ENCODE measurements around the gene CPT1A.

CPT1A gene

DNA sequence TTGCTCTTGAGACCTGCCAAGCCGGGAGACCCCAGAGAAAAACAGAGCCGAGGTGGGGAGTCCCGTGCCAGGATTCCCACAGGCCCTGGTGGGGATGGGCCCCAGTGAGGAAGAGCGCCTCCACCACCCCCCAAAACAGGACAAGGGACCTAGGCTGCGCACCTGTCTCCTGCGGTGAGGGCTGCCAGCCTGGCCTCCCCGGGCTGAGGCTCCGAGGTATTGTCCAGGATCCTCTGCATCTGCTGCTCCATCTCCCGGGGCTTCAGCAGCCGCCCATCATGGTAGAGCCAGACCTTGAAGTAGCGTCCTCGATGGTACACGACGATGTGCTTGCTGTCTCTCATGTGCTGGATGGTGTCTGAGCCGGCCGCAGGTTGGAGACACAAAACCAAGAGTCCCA lies 57.1 kb downstream of the CPT1A start:
- FAIRE-seq, result no peak

DNA sequence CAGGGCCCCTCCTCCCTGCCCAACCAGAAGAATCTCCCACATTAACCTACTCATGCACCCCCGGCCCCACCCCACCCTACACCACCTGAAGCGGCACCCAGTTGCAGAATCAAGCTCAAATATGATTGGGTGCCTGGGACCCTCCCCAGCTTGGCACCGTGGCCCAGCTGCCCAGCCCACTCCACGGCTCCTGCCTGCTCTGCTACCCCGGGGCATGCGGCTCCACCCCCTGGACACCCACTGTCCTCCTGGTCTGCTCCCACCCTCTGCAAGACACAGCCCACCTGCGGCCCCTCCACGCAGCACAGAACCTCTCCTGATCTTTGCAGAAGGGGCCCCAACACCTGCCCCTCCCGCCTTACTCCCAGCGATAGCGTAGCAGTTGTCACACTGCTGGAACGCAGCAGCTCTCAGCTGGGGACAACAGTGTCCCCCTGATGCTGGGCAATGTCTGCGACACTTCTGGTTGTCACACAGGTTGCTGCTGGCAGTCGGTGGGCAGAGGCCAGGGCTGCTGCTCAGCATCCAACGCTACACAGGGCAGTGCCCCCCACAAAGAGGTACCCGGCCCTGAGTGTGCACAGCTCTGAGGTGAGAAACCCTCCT lies 58.4 kb downstream of the CPT1A start:
- FAIRE-seq, result no peak

DNA sequence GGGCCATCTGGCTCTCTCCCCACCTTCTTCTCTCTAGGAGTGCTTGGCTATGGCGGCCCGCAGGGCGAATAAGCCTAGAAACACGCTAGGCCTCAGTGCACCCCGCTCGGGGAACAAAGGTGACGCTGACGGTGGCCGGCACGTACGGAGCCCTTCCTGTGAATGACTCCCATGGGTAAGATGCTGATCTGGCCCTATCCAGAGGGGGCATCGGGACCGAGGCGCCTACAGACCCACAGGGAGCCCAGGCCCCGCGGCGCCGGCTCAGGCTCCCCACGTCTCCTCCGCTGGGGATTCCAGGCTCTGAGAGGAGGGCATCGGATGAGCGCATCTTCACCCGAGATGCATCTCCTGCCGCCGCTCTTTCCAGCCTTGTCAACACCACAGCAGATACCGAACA lies 59.0 kb downstream of the CPT1A start:
- FAIRE-seq, result no peak

DNA sequence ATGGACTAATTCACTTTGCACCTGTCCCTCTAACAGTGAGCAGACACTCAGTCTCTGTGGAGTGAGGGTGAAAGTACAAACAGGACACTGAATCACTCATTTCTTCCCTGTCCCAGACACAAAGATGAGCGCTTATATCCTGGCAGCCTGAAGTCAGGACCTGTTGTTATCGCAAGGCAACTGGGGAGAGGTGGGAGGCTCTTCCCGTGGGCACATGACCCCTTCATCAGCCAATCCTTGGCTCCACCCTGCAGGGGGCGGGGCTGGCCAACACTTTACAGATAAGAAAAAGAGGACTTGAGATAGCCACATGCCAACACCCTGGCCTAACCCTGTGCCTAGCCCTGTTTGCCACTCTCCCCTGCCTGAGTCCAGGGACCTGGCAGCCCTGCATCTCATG lies 60.9 kb downstream of the CPT1A start:
- no peak for FAIRE-seq

DNA sequence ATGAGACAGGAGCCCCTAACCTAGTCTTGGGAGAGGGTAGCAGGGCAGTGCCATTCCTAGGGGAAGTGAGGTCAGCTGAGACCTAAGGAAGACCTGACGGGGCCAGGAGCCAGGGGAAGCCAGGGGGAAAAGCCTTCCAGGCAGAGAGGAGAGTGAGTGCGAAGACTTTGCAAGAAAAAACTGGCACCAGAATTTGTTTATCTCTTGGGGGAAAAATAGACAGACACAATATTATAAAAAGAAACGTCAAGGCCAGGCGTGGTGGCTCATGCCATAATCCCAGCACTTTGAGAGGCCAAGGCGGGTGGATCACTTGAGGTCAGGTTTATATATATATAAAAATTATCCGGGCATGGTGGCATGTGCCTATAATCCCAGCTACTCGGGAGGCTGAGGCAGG lies 63.5 kb downstream of the CPT1A start:
- no peak for FAIRE-seq

DNA sequence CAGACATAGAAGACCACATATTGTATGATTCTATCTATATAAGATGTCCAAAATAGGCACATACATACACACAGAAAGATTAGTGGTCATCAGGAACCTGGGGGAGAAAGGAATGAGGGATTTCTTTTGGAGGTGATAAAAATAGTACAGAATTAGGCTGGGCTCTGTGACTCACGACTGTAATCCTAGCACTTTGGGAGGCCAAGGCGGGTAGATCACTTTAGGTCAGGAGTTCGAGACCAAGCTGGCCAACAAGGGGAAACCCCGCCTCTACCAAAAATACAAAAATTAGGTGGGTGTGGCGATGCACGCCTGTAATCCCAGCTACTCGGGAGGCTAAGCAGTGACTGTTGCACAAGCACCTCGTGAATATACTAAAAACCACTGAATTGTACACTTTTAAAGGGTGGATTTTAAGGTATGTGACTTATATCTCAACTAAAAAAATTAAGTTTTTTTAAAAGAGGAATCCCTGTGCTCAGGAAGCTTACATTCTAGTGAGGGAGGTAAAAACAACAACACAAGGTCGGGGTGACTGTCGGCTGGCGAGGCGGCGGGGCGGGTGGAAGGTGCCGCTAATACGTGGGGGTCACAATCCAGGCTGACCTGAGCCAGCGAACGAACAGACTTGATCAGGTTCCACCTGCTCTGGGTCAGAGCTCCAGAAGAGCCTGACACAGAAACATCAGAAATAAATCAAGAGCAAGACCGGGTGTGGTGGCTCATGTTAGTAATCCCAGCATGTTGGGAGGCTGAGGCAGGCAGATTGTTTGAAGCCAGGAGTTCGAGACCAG lies 65.1 kb downstream of the CPT1A start:
- no peak for FAIRE-seq

DNA sequence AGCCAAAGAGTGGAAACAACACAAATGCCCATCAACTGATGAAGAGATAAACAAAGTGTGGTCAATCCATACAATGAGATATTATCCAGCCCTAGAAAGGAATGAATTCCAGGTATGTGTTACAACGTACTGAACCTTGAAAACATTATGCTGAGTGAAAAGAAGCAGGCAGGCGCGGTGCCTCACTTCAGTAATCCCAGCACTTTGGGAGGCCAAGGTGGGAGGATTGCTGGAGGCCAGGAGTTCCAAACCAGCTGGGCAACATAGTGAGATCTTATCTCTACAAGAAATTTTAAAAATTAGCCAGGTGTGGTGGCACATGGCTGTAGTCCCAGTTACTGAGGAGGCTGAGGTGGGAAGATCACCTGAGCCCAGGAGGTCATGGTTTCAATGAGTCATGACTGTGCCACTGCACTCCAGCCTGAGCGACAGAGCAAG lies 65.7 kb downstream of the CPT1A start:
- FAIRE-seq, result no peak

DNA sequence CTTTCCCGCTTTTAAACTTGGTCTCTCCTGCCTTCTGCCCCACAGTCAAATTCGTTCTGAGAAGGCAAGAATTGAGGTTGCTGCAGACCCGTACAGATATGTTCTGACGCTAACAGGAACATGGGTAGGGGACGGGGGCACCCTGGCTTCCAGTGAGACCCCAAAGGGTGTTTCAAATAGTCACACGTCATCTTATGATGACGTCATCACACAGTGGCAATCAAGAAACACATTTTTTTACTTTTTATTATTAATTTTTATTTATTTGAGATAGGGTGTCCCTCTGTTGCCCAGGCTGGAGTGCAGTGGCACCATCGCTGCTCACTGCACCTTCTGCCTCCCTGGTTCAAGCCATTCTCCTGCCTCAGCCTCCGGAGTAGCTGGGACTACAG lies 67.5 kb downstream of the CPT1A start:
- FAIRE-seq, result no peak

DNA sequence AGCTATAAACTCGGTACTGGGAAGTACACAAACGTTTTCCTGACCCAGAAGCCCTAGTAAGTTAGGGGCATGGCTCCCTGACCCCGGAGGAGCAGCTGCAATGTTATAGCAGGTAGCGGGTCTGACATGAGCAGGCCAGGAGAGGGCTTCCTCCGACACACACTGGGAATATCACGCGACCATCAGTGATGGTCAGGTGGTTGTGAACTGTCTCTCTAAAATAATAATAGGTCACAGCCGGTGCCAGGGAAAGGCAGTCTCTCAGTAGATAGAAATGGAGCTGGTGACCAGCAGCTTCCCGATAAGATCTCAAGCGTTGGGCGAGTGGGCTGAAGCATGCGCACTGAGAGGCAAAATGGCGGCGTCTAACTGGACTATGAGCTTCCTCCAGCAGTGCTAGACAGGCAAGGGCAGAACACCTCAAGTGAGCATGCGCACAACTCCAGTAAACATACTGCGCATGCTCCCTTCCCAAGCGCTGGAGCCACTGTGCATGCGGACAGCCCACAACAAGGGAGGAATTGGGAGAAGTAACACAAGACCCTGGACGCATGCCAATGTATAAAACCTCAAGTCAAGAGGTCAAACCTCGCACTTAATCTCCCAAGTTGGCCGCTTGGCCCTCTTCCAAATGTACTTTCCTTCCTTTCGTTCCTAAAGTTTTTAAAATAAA lies 68.1 kb downstream of the CPT1A start:
- no peak for FAIRE-seq

DNA sequence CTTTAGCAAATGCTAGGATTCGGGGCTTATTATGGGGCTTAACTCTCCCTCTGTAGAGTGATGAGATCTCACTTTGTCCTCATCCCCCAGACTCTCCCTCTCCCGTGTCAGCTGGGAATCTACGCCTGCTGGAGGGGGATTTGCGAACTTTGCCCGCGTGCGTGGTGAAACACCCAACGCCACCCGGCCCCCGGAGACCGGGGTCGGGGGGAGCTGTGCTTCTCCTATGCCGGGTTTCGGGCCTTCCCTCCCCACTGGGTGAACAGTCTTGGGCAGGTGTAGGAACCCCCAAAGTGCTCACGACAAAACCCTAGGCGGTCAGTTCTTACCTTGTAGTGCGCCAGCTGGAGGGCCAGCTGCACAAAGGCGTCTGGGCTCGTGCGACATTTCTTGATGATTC lies 68.8 kb downstream of the CPT1A start:
- FAIRE-seq, result no peak

DNA sequence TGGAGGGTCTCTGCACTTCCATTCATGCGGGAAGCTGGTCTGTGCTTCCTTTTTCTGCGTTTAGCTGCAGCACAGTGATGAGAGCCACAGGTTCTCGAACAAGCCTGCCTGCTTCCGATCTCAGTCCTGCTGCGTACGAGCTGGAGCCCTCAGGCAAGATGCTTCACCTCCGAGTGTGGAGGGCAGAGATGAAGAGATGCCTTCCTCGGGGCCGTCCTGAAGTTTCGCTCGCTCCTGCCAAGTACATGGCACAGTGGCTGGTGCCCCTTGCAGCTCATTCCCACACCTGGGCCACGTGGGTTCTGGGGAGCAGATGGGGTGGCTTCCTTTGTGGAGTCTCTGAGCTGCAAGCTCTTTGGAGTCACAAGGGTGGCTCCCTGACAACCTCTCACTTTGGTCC lies 70.9 kb downstream of the CPT1A start:
- no peak for FAIRE-seq

DNA sequence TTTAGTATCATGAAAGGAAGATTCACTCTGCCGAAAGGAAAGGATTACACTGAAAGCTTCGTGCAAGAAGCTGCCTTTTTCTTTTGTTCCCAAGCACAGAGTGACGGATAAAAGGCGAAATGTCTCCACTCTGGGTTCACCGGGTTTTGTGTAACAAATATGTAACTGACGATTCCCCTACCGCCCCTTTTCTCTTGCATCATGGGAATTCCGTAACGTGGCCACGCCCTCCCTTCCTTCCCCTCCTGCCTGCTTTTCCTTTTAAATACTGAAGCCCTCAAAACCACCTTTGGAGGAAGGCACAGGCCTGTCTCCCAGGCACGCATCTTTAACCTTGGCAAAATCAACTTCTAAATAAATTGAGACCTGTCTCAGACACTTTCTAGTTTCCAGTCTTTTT lies 74.0 kb downstream of the CPT1A start:
- no peak for FAIRE-seq

DNA sequence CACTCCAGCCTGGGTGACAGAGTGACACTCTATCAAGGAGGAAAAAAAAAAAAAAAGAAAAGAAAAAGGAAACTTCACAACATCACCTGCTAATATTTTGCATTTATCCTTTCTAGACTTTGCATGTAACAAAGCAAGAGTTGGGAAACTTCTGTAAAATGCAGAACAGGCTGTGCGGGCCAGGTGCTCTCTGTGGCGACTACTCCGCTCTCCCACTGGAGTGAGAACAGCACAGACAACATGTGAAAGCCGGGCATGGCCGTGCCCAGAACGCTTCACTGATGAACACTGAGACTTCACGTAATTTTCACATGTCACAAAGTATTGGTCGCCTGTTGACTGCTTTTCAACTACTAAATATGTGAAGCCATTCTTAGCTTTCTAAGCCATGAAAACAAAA lies 74.9 kb downstream of the CPT1A start:
- no peak for FAIRE-seq

DNA sequence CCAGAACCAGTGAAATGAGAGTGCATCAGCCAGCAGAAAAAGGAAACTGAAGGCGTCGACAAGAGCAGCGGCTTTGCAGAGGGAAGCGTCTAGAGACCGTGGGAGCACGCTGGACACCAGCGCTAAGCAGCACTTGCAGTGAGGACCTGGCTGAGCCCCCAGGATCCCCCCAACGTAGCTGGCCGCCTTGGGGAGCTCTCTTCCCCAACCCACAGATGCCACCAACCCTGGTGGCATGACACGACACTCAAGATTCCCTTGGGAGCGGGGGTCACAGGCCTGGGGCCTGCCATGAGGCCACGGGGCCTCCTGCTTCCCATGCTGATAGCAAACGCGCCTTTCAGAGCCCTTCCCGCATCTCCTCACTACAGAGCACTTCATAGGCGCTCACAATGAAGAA lies 77.0 kb downstream of the CPT1A start:
- FAIRE-seq, result no peak

DNA sequence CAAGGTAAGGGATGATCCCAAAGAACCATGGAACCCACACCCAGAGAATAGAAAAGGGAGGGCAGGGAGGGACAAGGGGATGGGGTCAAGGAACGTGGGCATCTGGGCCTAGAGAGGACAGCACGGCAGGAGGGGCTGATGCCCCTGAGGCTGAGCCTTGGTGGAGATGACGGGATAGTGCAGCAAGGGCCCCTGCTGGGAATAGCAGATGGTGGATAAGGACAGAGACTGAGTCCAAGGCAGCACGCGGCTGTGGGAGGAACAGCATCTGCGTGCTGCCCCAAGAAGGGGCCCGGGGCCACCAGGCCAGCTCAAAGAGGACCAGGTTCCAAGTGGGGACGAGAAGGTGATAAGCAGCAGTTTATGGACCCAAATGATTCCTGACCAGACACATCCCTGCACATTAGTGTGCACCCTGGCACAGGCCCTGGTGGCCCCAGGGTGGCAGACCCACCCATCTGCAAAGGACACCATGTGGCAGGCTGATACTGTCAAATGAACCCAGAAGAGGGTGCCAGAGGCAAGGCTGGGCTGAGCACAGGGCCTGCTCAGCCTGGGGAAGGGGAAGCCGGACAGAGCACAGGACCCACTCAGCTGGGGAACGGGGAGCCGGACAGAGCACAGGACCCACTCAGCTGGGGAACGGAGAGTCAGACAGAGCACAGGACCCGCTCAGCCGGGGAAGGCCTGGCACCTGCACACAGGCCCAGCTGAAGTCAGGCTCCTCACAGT lies 77.6 kb downstream of the CPT1A start:
- FAIRE-seq, result no peak

DNA sequence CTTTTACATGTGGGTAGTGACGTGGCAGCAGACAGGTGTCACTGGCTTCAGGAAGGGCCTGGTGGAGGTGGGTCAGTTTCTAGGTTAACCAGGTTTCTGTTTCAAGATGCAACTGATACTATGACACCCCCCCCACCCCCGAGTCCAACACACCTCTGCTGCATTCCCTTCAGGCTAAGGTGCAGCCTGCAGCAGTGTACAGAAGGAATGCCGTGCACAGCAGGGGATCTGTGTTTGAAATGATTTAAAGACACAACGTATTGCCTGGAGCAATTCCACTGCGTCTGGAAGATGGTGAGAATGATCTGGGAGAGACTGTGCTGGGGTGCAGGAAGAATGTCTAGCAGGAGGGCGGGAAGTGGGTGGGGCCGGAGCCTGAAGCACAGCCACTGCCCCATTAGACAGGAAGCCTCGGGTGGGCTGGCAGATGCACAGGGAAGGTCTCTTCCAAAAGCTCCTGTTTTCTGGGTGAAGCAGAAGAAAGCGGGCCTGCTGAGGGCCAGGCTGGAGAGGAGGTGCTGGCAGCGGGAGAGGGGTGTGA lies 78.5 kb downstream of the CPT1A start:
- FAIRE-seq, result no peak

DNA sequence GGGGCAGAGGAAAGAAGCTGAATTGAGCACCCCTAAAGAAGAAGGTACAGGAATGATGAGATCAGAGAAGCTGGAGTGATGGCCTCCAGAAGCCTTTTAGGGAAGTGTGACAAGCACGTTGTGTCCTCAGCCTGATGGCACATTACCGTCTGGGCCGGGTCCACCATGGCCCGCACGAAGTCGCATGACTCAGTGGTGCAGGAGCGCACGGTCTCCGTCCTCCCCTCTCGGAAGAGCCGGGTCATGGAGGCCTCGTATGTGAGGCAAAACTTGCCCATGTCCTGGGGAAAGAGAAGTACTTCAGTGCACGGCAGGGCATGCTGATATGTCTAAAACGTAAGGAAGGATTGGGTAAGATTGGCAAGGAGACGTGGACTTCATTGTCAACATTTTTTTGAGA lies 79.2 kb downstream of the CPT1A start:
- no peak for FAIRE-seq

DNA sequence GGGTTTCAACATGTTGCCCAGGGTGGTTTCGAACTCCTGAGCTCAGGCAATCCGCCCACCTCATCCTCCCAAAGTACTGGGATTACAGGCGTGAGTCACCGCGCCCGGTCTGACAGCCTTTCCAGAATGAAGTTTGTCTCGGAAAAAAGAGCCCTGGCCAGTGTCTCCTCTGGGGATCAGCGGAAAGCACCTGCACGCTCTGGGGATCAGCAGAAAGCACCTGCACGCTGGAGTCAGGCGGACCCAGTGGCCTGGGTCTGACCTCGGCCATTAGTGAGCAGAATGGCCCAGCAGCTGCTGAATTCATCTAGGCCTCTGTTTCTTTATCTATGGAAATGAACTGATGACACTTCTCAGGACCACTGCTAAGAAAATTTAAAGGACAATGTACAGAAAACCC lies 79.9 kb downstream of the CPT1A start:
- no peak for FAIRE-seq

DNA sequence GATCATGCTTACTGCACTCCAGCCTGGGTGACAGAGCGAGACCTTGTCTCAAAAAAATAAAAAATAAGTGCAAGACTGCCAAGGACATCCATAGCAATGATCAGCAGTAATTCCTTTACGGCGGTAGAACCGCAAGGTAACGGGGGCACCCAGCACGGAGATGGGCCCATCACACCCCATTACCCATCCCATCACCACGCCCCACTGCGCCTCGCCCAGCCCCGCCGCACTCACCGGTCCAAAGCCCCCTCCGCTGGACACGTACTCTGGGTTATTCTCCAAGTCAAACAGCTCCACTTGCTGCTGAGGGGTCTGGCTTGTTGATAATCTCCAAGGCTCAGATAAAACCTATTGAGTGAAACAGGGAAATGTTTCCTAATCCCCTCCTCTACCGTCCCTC lies 81.7 kb downstream of the CPT1A start:
- FAIRE-seq, result no peak

DNA sequence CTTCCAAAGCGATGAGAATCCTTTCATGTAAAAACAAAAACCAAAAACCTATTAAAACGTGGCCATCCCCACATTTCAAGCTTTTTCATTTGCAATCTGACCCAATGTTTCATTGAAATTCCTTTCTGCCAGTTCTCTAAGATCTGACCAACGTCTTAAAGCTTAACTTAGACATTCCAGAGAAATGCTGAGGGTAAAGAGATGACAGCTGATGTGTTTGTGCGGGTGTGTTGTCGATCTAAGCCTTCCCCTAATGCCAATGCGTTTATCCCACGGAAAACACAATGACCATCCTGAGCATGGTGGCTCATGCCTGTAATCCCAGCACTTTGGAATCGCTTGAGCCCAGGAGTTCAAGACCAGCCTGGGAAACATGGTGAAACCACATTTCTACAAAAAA lies 84.0 kb downstream of the CPT1A start:
- FAIRE-seq, result no peak

DNA sequence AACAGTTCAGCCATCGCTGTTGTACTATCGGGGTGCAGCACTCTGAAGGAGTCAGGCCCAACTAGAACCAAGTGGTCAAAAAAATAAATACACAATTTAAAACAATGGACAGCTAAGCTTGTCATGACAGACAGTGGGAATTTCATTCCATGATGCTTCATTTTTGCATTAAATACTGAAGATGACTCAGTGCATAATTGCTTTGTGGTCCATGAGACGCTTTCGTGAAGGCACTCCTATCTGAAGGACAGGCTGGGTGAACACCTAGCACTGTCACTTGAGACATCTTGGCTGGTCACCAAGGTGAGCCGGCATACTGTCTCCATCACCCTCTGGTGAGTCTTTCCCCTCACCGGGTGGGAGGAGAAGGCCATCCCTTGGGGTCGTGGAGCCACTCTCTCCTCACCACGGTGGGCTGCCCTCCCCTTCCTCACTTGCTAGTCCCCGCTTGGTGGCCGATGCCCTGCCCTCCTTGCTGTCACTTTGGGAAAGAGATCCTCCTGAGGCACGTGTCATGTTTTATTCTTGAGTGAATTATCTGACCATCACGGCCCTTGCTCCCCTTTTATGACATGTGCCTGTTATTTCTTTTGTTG lies 85.4 kb downstream of the CPT1A start:
- no peak for FAIRE-seq

DNA sequence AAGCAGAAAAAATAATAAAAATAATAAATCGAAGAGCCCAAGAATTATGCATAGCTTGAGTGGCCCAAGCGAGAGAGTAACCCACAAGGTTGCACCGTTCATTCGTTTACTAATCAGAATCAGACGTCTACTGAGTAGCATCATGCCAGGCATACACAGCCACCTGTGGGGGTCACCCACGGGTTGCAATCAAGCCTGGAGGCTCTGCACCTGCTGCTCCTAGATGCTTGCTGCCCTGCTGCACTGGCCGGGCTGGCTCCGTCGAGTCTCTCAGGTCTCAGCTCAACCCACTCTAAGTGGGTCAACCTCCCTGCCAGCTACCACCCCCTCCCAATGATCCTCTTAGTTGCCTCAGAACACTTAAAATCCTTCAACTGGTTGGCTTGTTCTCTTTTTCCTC lies 88.4 kb downstream of the CPT1A start:
- no peak for FAIRE-seq

DNA sequence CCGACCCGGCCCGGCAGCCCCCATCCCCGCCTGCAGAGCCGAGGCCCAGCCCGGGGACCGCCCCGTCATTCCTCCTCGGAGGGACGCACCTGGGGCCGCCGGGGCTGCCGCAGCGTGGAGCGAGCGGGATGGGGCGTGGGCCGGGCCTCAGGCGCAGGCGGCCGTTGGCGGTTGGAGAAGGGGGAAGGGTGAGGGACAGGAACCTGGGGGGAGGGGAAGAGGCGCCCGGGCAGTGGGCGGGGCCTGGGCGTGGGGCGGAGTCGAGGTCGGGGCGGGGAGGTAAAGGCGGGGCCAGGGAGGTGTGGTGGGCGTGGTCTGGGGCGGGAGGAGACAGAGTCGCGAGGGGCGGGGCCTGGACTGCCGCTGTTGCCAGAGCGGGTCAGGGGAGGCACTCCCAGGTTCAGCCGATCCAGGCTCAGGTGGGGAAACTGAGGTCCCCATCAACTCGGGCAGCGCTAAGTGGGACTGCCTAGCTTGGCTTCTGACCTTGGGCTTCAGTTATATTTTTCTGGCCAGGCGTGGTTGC lies 90.3 kb downstream of the CPT1A start, which contains the start of gene TESMIN:
TESMIN (minus strand) TSS at position 190 of the 526 bp plus-strand sequence. CDS start 860 bp downstream, outside the sequence.
- no peak for FAIRE-seq
